HG03280 (cell line): ENCODE data around the gene RPS3.

ENCODE experiments used
- ATAC-seq: cut with Tn5 transposase; IDR thresholded peaks from one replicate; pipeline ENCODE4 v1.9.1; 2021; ENCODE audit warnings: mild to moderate bottlenecking, moderate library complexity; ENCODE audit not compliant: unreplicated experiment

RPS3 gene

DNA sequence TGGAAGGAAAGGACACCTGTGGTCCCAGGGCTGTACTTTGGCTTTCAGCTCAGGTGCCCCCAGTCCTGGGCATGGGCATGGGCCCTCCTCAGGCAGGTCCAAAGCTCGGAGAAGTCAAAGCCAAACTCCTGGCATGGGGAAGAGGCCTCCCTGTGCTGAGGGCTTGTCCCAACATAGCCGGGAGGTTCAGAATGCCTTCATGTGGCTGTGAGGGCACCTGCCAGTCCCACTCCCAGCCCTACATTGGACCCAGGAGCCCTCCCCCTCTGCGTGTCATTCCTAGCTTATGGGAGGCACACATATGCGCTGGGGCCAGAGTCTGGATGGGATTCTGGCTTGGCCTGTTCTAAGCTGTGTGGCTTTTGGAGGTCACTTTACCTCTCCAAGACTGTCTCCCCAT, 34.7 kb downstream of the RPS3 start:
- ATAC-seq = no peak

DNA sequence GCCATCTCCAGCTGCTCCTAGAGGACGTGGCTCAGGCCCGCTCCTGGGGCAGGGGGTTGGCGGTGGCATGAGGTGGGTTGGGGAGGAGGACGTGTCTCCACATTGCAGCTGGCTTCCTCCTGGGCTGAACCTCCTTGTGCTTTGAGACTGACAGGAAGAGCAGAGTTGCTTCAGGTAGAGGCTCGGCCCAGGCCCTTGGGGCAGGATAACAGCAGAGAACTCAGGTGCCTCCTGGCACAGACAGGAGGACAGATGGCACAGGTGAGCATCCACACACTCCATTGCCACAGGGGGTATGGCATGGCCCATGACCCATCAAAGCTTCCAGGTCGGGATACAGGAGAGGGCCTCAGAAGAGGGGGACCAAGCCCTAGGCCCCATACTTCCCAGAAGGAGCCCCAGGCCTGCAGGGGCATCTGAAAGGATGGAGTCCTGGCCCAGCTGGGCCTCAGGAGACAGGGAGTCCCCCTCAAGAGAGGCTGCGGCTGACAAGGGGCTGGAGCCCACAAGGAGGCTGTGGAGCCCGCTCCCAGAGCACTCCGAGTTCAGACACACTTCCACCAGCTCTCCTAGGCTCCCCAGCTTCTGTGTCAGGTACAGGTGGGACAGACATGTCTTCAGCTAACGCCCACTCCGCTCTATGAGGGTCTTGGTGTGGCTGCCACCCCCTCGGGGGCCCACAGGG, 35.7 kb downstream of the RPS3 start:
- no peak for ATAC-seq

DNA sequence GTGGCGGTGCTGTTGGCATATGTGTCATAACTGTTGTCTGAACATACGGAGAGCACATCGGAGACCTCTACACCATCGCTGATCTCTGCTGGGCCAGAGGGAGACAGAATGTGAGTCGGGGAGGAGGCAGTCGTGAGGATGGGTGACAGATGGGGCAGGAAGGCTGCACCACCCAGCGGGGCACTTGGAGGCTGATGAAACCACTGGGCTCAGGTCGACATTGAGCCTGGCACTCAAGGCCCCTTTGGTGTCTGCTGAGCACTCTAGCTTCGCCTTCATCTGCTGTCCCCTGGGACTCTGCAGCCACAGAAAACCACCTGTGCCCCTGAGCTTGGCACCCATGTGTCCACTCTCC, 36.2 kb downstream of the RPS3 start:
- ATAC-seq = no peak

DNA sequence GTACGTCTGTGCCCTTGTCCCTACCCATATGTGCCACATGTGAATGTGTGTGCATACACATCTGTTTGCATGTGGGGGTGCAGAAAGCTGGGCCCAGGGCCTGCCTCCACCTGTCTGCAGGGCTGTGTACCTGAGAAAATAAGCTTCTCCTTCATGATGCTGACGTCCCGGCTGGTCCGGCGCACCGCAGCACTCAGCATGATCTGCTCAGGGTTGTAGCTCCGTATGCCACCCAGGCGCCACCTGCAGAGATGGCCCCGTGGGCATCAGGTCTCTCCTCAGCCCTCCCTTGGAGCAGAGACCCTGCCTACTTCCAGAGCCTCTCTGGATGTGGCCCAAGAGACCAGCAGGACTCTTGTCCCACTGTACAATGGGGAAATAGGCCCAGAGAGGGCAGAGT, 37.5 kb downstream of the RPS3 start:
- no peak for ATAC-seq

DNA sequence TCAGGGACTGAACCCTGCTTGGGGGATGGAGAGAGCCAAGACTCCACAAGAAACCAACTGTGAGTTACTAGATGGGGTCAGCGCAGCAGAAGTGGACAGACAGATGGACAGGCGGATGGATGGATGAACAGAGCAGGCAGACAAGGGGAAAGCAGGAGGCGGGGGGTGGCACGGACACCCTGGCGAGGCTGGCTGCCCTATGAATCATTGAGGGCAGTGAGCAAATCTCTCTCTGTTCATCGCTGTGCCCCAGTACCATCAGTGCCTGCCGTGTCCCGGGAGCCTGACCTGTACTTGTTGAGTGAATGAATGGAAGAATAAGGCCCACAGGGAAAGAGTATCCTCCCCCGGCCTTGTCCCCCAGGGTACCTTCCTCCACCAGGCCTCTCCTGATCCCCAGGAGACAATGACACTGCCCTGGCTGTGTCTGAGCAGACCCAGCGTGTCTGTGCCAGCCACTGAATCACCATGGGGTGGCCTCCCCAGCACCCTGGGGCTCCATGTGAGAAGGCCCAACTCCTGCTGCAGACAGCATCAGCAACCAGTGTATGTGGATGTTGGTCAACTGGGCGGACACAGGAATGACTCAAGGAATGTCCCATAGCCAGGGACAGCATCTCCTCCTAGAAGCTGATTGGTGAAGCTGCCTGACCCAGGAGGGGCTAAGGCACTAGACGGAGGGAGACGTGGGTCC, 38.8 kb downstream of the RPS3 start:
- ATAC-seq = no peak

DNA sequence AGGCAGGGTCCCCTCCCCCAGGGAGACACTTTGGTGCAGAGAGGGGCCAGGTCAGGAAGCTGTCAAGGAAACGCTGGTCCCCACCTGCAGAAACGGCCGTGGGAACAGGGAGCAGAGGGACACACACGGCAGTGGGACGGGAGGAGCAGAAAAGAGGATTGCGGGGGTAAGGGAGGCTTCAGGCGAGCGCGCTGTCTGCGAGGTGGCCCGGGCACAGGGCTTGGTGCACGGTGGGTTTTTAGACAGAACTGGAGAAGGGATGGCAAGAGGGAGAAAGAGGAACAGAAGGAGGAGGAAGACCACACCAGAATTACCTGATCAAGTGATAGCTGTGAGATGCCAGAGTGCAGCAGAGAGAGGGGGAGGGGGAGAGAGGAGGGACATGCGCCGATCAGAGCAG, 39.7 kb downstream of the RPS3 start:
- no peak for ATAC-seq

DNA sequence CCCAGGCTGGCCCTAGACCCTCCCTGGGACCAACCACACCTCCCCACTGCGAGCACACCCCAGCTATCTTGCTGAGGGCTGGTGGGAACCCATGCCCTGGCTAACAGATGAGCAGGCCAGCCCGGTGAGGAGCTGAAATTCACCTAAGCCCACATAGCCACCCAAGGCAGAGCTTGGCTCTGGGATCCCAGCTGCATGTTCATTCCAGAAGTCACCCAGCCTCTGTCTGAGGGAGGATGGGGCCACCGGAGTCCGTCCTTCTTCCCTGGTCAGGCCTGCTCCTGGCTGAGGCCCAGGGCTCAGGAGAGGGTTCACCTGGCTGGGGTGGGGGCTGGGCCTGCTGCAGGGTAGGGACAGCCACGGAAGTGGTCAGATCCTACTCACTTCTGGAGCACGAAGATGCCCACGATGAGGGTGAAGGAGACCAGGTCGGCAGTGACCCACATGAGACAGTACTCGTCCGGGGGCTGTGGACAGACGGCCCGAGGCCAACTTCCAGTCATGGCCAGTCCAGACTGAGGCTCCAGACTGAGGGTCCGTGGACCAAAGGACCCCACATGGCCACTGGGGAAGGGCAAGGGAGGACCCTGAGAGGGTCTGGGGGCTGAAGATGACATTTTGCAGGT, 40.3 kb downstream of the RPS3 start:
- ATAC-seq = no peak

DNA sequence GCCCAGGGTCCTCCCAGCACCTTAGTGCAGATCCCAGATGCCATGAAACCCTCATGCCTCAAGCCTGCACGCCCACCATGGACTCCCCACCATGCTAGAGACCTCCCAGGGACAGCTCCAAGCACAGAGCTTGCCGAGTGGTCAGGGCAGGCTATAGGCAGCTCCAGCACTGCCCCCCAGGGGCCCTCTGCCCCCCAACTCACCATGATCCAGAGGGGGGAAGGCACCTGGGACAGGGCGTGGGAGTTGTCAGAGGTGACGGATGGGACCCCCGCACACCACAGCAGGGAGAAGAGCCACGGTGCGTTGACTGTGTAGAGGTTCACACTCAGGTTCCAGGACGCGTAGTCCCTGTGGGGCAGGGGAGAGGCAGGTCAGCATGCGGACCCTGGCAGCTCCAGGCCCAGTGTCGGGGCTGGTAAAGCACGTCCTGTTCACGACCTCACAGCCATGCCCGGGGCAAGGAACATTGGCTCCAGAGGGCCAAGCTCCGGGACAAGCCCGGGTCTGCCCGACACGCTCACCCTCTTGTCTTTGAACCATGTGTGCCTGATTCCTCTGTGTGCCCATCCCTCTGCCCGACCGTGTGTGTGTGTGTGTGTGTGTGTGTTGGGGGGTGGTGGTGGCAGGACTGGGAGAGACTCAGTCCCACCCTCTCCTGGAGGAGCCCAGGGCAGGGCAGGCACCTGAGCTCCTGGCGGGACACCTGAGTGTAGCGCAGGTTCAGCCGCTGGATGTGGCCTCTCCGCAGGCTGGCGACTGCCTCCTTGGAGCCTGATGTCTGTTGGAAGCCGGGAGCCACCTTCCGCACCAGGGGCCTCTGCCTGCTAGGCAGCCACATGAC, 41.9 kb downstream of the RPS3 start:
- ATAC-seq = no peak

DNA sequence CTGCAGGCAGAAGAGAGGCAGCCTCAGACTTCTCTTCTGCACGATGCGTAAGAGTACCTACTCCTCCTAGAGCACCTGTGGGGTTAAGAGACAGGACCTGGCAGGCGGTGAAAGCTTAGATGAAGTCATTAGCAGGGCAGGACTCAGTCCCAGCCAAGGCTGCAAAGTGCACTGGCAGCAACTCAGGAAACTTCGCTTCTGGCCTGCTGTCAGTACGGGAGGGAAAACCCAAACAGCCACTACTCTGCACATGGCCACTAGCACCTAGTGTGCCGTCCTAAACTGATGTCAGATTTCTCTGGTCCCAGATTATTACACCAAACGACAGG, 42.5 kb downstream of the RPS3 start:
- no peak for ATAC-seq

DNA sequence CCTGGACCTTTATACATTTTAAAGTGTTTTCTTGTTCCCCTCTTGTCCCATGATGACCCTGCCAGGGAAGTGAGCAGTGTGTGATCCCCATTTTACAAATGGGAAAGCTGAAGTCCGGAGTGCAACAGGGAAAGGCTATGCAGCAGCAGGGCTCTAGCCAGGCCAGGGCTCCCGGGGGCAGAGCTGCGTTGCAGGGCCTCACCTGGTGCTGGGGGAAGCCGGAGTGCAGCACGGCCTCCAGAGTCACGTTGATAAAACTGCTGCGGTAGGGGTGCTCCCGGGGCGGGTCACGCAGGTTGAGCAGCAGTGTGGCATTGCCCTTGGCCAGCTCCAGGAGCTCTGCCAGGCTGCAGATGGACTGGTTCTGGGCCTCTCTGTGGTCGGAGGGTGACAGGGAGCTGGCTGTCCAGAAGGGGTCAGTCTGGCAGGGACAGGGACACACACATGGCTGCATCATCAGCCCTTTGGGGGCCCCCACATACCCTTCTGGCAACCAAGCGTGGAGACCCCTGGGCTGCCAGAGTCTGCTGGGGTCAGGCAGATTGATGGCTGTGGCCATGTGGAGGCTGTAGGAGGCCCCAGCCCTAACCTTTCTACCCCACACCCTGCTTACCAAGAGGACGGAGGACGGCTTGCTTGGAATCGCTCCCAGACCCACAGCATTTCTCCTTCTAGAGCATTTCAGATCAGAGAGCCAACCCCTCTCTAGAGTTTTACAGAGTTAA, 43.0 kb downstream of the RPS3 start:
- no peak for ATAC-seq

DNA sequence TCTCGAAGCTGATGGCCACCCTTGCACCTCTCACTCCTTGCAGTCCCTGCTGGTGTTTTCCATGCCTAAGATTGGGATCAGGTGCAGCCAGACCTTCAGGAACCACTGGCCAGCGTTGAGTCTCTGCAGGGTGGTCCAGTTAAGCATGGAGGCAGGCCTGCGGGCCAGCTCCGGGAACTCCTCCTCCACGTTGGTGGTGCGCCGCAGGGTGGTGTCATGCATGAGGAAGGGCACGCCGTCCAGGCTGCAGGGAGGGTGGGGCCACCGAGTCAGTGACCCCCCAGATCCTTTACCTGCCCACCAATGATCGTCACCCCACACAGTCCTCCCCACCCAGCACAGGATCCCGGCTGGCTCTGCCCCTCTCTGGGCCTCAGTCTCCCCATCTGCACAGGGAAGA, 43.7 kb downstream of the RPS3 start:
- ATAC-seq = no peak

DNA sequence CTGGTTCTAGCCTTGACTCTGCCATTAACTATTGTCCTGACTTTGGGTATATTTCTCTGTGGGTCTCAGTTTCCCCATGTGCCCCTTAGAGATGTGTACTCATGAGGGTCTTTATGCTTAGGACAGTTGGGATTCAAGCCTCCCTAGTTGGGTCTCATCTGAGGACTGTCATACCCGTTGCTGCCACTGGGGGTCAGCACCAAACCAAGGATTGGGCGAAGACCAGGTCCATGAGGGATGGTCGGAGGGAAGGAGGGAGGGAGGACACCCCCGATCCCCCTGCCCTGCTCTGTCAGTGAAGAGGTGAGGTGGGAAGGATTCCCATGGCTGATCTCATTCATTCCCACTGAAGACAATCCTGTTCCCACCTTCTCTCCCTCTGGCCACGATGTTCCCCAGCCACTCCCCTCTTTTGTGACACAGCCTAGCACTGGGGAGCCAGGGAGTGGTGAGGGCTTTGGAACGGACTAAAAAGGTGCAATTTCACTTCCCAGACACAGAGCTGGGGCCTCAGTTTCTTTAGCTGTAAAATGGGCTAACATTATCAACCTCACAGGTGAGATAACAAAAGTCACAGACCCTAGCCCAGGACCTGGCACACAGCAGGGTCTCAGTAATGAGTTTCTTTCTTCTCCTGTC, 46.1 kb downstream of the RPS3 start:
- no peak for ATAC-seq

DNA sequence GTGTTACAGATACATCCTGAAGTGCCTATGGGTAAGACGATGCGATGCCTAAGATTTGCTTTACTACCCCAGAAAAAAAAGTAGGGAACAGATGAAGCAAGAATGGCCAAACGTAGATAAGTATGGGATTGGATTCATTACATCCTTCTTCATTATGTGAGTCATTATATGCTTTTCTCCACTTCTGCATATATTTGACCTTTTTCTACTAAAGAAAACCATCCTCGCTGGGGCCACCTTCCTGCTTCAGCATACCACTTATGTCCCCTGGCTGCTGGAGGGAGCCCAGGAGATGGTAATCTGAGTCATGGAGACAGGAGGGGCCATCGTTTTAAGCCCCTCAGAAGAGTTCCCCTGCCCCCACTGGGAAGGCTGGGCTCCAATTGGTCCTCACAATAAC, 48.1 kb downstream of the RPS3 start:
- no peak for ATAC-seq

DNA sequence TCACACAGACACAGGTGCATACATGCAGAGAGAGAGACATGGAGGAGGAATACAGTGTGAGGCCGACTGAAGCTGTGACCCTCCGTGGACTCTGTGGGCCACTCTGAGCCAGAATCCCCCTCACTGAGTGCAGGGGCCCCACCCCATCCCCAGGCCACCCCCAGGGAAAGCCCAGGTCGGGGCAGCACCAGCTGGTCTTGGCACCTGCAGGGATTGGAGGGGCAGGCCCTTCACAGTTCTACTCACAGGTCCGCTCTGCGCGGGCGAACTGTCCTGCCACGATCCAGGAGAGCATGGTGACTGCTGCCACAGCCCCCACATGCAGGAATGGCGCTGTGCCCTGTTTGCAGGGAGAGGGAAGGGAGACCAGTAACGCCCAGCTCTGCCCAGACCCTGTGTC, 50.0 kb downstream of the RPS3 start:
- no peak for ATAC-seq

DNA sequence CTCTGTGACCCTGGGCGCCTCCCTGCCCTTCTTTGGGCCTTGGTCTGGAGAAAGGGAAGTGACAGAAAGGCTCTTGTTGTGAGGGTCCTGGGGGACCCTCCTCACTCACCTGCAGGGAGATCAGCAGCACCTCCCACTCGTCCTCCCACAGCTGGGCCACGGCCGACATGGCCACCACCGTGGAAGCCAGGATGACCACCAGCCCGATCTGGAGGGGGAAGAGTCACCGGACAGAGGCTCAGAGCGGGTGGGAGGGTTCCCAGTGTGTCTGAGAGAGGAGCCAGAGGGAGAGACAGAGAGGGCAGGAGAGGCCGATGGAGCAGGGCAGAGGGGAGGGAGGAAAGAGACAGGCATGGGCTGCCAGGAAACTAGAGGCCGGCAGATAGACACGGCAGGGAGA, 50.5 kb downstream of the RPS3 start:
- no peak for ATAC-seq

DNA sequence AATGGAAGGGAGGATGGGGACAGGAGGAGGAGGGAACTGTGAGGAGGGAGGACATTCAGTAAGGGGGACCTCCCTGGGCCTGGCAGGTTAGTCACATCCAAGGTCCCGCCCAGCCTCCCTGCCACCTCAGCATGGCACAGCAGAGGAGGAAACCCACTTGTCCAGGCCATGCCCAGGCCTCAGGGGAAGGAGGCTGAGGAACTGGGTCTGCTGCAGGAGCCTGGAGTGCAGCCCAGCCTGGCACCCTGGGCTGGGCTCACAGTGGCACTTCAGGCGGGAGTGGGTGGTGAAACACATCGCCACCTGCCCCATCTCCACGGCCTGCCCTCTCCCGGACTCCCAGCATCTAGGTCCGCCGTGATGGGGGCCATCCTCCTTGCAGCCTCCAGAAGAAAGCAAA, 50.9 kb downstream of the RPS3 start:
- no peak for ATAC-seq

DNA sequence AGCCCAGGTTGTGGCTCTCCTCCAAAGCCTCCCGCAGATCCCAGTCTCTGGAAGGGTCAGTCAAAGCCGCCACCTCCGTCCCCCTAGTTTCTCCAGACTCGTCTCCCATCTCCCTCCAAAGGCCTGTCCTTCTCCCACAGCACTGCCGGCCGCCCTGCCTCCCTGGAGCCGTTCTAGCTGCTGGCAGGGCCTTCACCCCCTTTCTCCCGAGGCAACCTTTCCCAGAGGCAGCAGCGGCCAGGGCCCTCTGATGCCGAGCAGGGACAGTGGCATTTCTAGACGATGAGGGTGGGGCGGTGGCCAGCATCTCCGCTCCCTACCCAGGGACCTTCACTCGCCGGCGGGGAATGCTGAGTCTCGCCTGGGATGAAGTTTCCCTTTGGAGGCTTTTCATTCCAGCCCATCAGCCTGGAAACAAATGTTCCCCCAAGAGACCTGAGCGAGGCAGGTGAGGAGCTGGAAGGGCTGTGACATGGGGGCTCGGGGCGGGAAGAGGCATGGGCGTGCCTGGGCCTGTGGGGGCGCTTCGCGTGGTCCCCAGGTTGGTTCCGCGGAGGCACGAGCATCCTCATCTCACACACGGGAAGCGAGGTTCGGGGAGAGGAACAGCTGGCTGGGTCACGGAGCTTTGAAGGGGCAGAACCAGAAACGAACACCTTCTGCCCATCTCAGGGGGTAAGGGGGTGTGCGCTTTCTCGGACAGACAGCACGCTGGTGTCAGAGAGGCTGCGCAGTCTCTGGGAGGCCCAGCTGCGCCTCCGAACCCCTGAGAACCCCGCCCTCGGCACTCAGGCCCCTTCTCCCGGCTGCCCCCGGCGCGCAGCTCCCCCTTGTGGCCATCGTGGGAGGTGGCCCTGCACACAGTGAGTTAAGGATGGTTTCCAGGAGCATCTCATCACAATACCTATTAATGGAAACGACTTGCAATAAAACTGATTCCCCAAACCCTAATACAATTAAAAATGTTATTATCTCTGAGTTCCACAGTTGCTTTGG, 51.8 kb downstream of the RPS3 start:
- no peak for ATAC-seq

DNA sequence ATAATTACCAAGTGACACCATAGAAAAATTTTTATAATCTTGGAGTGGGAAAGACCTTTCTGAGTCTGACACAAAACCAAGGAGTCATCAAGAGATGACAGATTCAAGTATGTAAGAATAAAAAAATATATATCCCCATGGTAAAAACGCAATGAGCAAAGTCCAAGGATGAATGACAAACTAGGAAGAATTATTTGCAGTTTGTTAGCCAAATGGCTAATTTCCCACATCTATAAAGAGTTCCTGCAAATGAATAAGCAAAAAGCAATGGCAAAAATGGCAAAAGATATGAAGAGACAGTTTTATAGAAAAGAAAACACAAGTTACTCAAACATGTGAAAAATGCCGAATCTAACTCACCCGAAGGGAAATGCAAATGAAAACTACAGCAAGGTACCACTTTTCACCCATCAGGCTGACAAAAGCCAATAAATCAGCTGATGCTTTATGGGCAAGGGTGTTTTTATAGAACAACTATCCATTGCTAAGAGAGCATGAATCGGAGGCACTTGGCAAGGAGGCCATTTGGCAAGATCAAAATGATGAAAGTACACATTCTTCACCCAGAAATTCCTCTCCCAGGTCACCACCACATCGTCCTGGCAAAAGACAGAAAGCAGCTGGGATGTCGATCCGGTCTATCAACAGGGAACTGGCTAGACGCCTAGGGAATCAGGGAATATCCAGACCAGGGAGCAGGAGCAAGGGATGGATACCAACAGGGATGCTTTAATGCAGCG, 54.8 kb downstream of the RPS3 start:
- no peak for ATAC-seq

DNA sequence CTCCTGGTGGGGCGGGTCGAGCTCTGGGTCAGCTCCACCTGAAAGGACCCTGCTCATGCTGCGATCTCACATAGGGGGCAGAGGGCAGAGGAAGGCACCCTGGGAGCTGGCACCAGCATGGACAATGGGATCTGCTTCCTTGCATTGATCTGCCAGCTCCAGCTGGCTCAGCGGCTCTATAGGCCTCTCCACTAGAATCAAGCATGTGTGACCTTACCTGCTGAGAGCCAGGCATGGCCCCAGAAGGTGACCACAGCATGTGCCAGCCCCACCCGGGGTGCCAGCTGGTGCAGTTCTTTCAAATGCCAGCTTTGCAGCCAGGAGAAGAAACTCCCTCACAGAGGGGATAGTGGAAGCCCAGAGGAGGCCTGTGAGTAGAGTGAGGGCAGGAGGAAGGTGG, 55.7 kb downstream of the RPS3 start:
- no peak for ATAC-seq
